ENCODE measurements around the gene HAUS5.

DNA sequence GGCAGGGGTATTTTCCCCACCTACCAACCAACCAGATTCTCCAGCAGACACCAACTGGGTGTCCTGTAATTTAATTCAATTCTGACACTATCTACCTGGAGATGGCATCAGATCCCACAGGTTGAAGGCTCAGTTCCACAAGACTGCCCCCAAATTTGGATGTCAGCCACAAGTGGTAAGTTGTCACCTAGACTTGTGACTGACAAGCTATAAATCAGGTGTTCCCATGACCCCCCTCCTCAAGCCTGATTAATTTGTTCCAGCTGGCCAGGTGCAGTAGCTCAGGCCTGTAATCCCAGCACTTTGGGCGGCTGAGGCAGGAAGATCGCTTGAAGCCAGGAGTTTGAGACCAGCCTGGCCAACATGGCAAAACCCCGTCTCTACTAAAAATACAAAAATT is 10.6 kb upstream of the HAUS5 start:
- TF ChIP-seq, protein P1, sequence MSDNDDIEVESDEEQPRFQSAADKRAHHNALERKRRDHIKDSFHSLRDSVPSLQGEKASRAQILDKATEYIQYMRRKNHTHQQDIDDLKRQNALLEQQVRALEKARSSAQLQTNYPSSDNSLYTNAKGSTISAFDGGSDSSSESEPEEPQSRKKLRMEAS (IDR thresholded peaks at IDR 0.05), result no peak
- TF ChIP-seq, protein P2, sequence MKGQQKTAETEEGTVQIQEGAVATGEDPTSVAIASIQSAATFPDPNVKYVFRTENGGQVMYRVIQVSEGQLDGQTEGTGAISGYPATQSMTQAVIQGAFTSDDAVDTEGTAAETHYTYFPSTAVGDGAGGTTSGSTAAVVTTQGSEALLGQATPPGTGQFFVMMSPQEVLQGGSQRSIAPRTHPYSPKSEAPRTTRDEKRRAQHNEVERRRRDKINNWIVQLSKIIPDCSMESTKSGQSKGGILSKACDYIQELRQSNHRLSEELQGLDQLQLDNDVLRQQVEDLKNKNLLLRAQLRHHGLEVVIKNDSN (IDR thresholded peaks at IDR 0.05), result no peak
- TF ChIP-seq ZBTB7A (IDR thresholded peaks at IDR 0.05; ENCODE audit: low read depth), result no peak
- peak; percentile 53 for TF ChIP-seq TEAD4 (IDR thresholded peaks at IDR 0.05)
- TF ChIP-seq FOXM1 (IDR thresholded peaks at IDR 0.05; ENCODE audit: borderline replicate concordance, low read depth), result no peak
- TF ChIP-seq EGR1 (IDR thresholded peaks at IDR 0.05), result no peak
- TF ChIP-seq EP300 (IDR thresholded peaks at IDR 0.05; ENCODE audit: borderline replicate concordance), result peak; percentile 70; the same call in 1 of the 2 replicates
- no peak for TF ChIP-seq CEBPB (IDR thresholded peaks at IDR 0.05)
- no peak for TF ChIP-seq TAF1 (IDR thresholded peaks at IDR 0.05; ENCODE audit: low read depth)

Data from Ishikawa (cell line).